ENCODE measurements around the gene PMF1.

Gene PMF1

GRCh38 chr1:156281281-156281680, 68.5 kb downstream of the PMF1 start:
- peak overlapping the region; percentile 74 for H3K4me3 ChIP-seq (ENCODE audit: low read depth, low read length)
- no peak for DNase-seq (ENCODE audit: low read depth)

GRCh38 chr1:156281693-156282478, 69.1 kb downstream of the PMF1 start:
- peak overlapping the region; percentile 74 for H3K4me3 ChIP-seq (ENCODE audit: low read depth, low read length)
- TF ChIP-seq CTCF (IDR thresholded peaks at IDR 0.05; ENCODE audit: control insufficient read depth, extremely low read depth, insufficient read depth), result no peak
- DNase-seq (ENCODE audit: low read depth), result no peak

More at GRCh38 chr1:156281281-156281680, 68.5 kb downstream of the PMF1 start:
- TF ChIP-seq CTCF (IDR thresholded peaks at IDR 0.05; ENCODE audit: control insufficient read depth, extremely low read depth, insufficient read depth), result no peak

- DNase-seq (ENCODE audit: low read depth), result peak; percentile 98
- peak within 1 kb of the TSS; percentile 74 for H3K4me3 ChIP-seq (ENCODE audit: low read depth, low read length)
- no peak for TF ChIP-seq CTCF (IDR thresholded peaks at IDR 0.05; ENCODE audit: control insufficient read depth, extremely low read depth, insufficient read depth)
Observed at GRCh38 chr1:156282479-156283222, 69.8 kb downstream of the PMF1 start, which contains the start of gene SMG5. SMG5 (minus strand) TSS chr1:156282825; CDS start chr1:156282680, 145 bp downstream.

- H3K4me3 ChIP-seq (ENCODE audit: low read depth, low read length), result peak overlapping the region; percentile 74
- DNase-seq (ENCODE audit: low read depth), result no peak
- TF ChIP-seq CTCF (IDR thresholded peaks at IDR 0.05; ENCODE audit: control insufficient read depth, extremely low read depth, insufficient read depth), result no peak
Observed at GRCh38 chr1:156283521-156283920, 70.7 kb downstream of the PMF1 start.

GRCh38 chr1:156284112-156284511, 71.3 kb downstream of the PMF1 start, which contains the start of gene TMEM79:
TMEM79 (plus strand) TSS chr1:156284325; CDS start chr1:156285227, 902 bp downstream.
- peak within 1 kb of the TSS; percentile 74 for H3K4me3 ChIP-seq (ENCODE audit: low read depth, low read length)
- TF ChIP-seq CTCF (IDR thresholded peaks at IDR 0.05; ENCODE audit: control insufficient read depth, extremely low read depth, insufficient read depth), result no peak
- no peak for DNase-seq (ENCODE audit: low read depth)

- TF ChIP-seq CTCF (IDR thresholded peaks at IDR 0.05; ENCODE audit: control insufficient read depth, extremely low read depth, insufficient read depth), result no peak
- DNase-seq (ENCODE audit: low read depth), result no peak
- peak overlapping the region; percentile 74 for H3K4me3 ChIP-seq (ENCODE audit: low read depth, low read length)
Observed at GRCh38 chr1:156284757-156285156, 72.0 kb downstream of the PMF1 start.
